Left ventricle myocardium inferior (tissue), 1 donor: Measurements from ENCODE around the gene MAP6. TPM values are rescaled to one million over a fixed set of nuclear protein-coding genes. Genes with fewer than 3 reads are reported as not detected.
"Not testable (repeated sequence)": the region's sequence is repeated elsewhere in the genome, so short reads cannot be mapped to it uniquely, and the experiment has no call there.

Source experiments
- DNase-seq: peaks from one replicate; pipeline ENCODE4 v3.0.0-alpha.2; 2020
- H3K27ac ChIP-seq: fragments of 200-600 bp; replicated peaks from 2 replicates; pipeline ENCODE4 v1.8.0; 2021
- H3K27me3 ChIP-seq: fragments of 200-600 bp; 2 replicates; pipeline ENCODE4 v1.8.0; 2021; ENCODE audit warnings: low read depth
- H3K36me3 ChIP-seq: fragments of 200-600 bp; 2 replicates; pipeline ENCODE4 v1.8.0; 2021
- H3K4me1 ChIP-seq: fragments of 200-600 bp; 2 replicates; pipeline ENCODE4 v1.8.0; 2021
- H3K4me3 ChIP-seq: fragments of 200-600 bp; 2 replicates; pipeline ENCODE4 v1.8.0; 2021; ENCODE audit warnings: mild to moderate bottlenecking, moderate library complexity
- H3K9me3 ChIP-seq: fragments of 200-600 bp; replicated peaks from 2 replicates; pipeline ENCODE4 v1.8.0; 2021
- CTCF ChIP-seq: fragments of 200-600 bp; IDR thresholded peaks from 2 replicates; pipeline ENCODE4 v1.8.0; 2021; ENCODE audit warnings: antibody characterized with exemption, mild to moderate bottlenecking, borderline replicate concordance
- intact Hi-C: fragments of 100-400 bp; cut with micrococcal nuclease; formaldehyde crosslinking; loops from one replicate; pipeline ENCODE4 v1.11.0; 2022
- total RNA-seq: library from RNA; stranded (reverse); fragmentation: NEBNext Ultra II Directional; extraction: Animal tissue kit (Norgen Biotek cat#: 25700); gene quantifications from one replicate; pipeline ENCODE4 v1.2.1, GENCODE V29; 2021
- donor health status: DM: no; HTN: yes; CAD: no; lungs with severe emphysema.

MAP6 gene
- total RNA-seq, 1 donor from 2014 or later: 5.7 TPM

DNA sequence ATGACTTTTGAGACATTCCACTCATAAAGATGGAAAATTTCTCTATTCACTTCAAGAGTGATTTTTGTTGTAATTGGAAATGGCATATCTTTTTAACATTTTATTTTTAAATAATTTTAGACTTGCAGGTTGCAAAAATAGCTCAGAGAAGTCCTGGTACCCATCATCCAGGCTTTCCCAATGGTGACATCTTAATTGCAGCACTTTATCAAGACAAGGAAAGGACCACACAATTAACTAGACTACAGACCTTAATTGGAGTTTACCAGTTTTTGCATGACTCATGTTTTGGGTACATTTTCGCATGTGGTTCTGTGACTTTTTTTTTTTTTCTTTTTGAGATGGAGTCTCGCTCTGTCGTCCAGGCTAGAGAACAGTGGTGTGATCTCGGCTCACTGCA, 23.0 kb upstream of the MAP6 start:
- no peaks in the 10 kb centered on the region for H3K4me1 ChIP-seq
- DNase-seq: no peak
- H3K36me3 ChIP-seq: no peaks in the 10 kb centered on the region
- peaks cover 9% of the 10 kb centered on the region for H3K27me3 ChIP-seq
- no peak overlapping the region for H3K27ac ChIP-seq
- TF ChIP-seq CTCF: no peak
- no peaks in the 10 kb centered on the region for H3K9me3 ChIP-seq
- intact Hi-C loops: no loop called here
- no peak overlapping the region for H3K4me3 ChIP-seq

- Histone ChIP-seq H3K4me1 (no peaks in the 10 kb centered on the region), H3K36me3 (no peaks in the 10 kb centered on the region), H3K9me3 (peaks cover 15% of the 10 kb centered on the region), H3K4me3 (no peak overlapping the region), H3K27me3 (peaks cover 9% of the 10 kb centered on the region), H3K27ac (no peak overlapping the region)
- intact Hi-C loops: no loop called here
- no peak for TF ChIP-seq CTCF
- no peak for DNase-seq
These were observed 21.2 kb upstream of the MAP6 start for GRCh38 chr11:75689863-75690609.

DNA sequence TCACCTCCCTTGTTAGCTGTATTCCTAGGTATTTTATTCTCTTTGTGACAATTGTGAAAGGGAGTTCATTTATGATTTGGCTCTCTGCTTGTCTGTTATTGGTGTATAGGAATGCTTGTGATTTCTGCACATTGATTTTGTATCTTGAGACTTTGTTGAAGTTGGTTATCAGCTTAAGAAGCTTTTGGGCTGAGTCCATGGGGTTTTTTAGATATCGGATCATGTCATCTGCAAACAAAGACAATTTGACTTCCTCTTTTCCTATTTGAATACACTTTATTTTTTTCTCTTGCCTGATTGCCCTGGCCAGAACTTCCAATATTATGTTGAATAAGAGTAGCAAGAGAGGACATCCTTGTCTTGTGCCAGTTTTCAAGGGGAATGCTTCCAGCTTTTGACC, 15.0 kb upstream of the MAP6 start:
- H3K9me3 ChIP-seq: peaks cover 35% of the 10 kb centered on the region
- DNase-seq, H3K4me3 ChIP-seq, H3K36me3 ChIP-seq, H3K27ac ChIP-seq, intact Hi-C loops, H3K4me1 ChIP-seq: not testable (repeated sequence)
- H3K27me3 ChIP-seq: peaks cover 39% of the 10 kb centered on the region

DNA sequence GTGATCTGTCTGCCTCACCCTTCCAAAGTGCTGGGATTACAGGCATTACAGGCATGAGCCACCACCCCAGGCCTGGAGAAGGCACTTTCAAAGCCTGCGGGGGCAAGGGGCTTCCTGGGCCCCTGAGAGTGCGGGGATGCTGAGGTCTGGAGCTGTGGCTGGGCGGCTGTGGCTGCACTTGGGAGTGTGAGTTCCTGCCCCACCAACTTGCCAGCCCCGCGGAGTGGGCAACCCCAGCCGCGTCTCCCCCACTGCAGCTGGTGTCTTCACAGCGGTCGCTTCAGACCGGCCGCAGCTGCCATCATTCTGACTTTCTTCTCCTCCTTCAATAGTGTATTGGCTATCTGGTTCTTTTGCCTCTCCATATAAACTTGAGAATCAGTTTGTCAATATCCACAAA, 10.7 kb upstream of the MAP6 start:
- no peak overlapping the region for H3K4me3 ChIP-seq
- H3K27me3 ChIP-seq: peaks cover 42% of the 10 kb centered on the region
- no peaks in the 10 kb centered on the region for H3K4me1 ChIP-seq
- no peak overlapping the region for H3K27ac ChIP-seq
- peaks cover 15% of the 10 kb centered on the region for H3K9me3 ChIP-seq
- no peak for TF ChIP-seq CTCF
- intact Hi-C loops: no loop called here
- H3K36me3 ChIP-seq: no peaks in the 10 kb centered on the region
- DNase-seq: no peak

DNA sequence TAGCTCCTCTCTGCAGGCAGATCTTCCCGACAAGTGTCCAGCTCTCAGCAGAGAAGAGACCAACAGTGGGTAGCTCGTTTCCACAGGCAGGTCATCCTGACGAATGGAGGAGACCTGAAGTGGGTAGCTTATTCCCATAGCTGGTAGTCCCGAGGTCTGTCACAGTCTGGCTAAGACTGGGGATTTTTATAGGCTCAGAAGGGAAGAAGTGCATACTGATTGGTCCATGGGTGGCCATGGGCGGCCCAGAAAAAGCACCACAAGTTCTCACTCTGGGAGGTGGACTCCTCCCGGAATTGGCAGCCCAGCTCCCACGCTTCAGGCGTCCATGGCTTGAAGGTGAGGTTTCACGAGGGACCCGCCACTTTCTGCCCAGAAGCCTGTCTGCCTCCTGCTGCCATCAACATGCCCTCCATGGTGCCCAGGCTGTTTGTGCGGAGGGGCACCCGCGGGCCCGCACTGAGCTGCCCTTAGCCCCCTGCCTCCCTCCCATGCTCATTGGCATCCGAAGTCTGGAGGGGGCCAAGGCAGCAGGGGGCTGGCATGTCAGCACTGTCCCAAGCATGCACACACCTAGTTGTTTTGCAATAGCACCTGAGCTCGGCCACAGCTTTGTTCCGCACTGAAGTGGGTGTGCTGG, 9.9 kb upstream of the MAP6 start:
- no peak overlapping the region for H3K4me3 ChIP-seq
- H3K36me3 ChIP-seq: no peaks in the 10 kb centered on the region
- H3K4me1 ChIP-seq: no peaks in the 10 kb centered on the region
- intact Hi-C loops: no loop called here
- TF ChIP-seq CTCF: no peak
- DNase-seq: no peak
- no peak overlapping the region for H3K27ac ChIP-seq
- peaks cover 9% of the 10 kb centered on the region for H3K9me3 ChIP-seq
- peaks cover 39% of the 10 kb centered on the region for H3K27me3 ChIP-seq

DNA sequence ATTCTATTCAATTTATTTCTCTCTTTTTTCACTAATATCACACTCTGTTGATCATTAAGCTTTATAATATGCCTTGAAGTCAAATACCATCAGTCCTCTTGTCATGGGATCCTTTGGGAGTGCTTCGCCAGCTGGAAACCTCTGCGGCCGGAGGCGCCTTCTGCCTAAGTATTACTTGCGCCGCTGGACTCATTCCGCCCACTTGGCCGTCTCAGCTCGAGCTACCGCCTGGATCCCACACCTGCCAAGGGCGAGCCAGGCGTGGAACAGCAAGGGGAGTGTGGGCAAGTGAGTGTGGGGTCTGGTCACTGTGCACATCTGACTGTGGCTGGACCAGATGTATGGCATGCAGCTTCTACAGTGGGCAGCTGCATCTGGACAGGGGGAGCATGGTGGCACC, 9.1 kb upstream of the MAP6 start:
- H3K36me3 ChIP-seq: no peaks in the 10 kb centered on the region

More for the DNA sequence above, 9.1 kb upstream of the MAP6 start:
- no peak for TF ChIP-seq CTCF
- intact Hi-C loops: no loop called here
- H3K4me3 ChIP-seq: no peak overlapping the region
- peaks cover 2% of the 10 kb centered on the region for H3K9me3 ChIP-seq
- no peak overlapping the region for H3K27ac ChIP-seq
- DNase-seq: no peak
- H3K4me1 ChIP-seq: no peaks in the 10 kb centered on the region
- H3K27me3 ChIP-seq: peaks cover 35% of the 10 kb centered on the region
